HT-29 (cell line): ENCODE measurements around the gene ZNF324B. TPM values are rescaled to one million over a fixed set of nuclear protein-coding genes. Genes with fewer than 3 reads are reported as not detected.
"Not testable (repeated sequence)": the region's sequence is repeated elsewhere in the genome, so short reads cannot be mapped to it uniquely, and the experiment has no call there.

ENCODE experiments used
- DNase-seq: peaks from one replicate; pipeline ENCODE4 v3.0.0-alpha.2; 2015; ENCODE audit warnings: low spot score
- total RNA-seq: library from RNA; depleted of rRNA; stranded (reverse); fragments of >200 nt; shearing (Covaris generic); gene quantifications from 2 replicates; pipeline ENCODE4 v1.2.3, GENCODE V29; 2014; rRNA removed

Gene ZNF324B
- 10.4 and 20.9 TPM in 2 replicates for total RNA-seq

- DNase-seq = peak; percentile 99
Observed at GRCh38 chr19:58451358-58452101, at the start of gene ZNF324B. Gene ZNF324B (plus strand): TSS chr19:58451622. CDS start chr19:58453702, 2,080 bp downstream.

- no peak for DNase-seq
Observed at GRCh38 chr19:58401840-58402421, 49.5 kb upstream of the ZNF324B start.

GRCh38 chr19:58403920-58404478 is 47.4 kb upstream of the ZNF324B start:
- peak; percentile 23 for DNase-seq

- peak; percentile 60 for DNase-seq
Observed at GRCh38 chr19:58406818-58407657, 44.4 kb upstream of the ZNF324B start.

GRCh38 chr19:58407658-58408151 is 43.7 kb upstream of the ZNF324B start:
- DNase-seq = no peak

GRCh38 chr19:58408152-58409009 is 43.0 kb upstream of the ZNF324B start, which contains the start of gene ZNF584:
Gene ZNF584 (plus strand): TSS chr19:58408649. CDS start chr19:58409148, 499 bp downstream.
- peak; percentile 98 for DNase-seq

GRCh38 chr19:58409010-58409790 is 42.2 kb upstream of the ZNF324B start:
- DNase-seq = peak; percentile 50

GRCh38 chr19:58416604-58417003 is 34.8 kb upstream of the ZNF324B start:
- DNase-seq = no peak

GRCh38 chr19:58417071-58417470 is 34.4 kb upstream of the ZNF324B start:
- DNase-seq = no peak

GRCh38 chr19:58428617-58429016 is 22.8 kb upstream of the ZNF324B start:
- no peak for DNase-seq

- DNase-seq = no peak
Observed at GRCh38 chr19:58429745-58430144, 21.7 kb upstream of the ZNF324B start.

- DNase-seq = no peak
Observed at GRCh38 chr19:58434217-58434616, 17.2 kb upstream of the ZNF324B start.

GRCh38 chr19:58439576-58440554 is 11.6 kb upstream of the ZNF324B start, which contains the start of gene ZNF132:
Gene ZNF132 (minus strand): TSS chr19:58440153. CDS start chr19:58439821, 332 bp downstream.
- no peak for DNase-seq

GRCh38 chr19:58440556-58440955 is 10.9 kb upstream of the ZNF324B start:
- no peak for DNase-seq

GRCh38 chr19:58442986-58443385 is 8.4 kb upstream of the ZNF324B start:
- DNase-seq = not testable (repeated sequence)

- not testable (repeated sequence) for DNase-seq
Observed at GRCh38 chr19:58448860-58449259, 2.6 kb upstream of the ZNF324B start.

GRCh38 chr19:58449980-58450379 is 1.4 kb upstream of the ZNF324B start:
- not testable (repeated sequence) for DNase-seq

GRCh38 chr19:58450856-58451357 is 515 bp upstream of the ZNF324B start:
- no peak for DNase-seq
